Kidney glomerular epithelial cell (primary cell): Measurements from ENCODE around the gene P3R3URF.
"Not testable (repeated sequence)": the region's sequence is repeated elsewhere in the genome, so short reads cannot be mapped to it uniquely, and the experiment has no call there.

Experiments
- DNase-seq: peaks from one replicate; lab custom pipeline; 2025; lab: John Stamatoyannopoulos, UW

Gene P3R3URF

GRCh38 chr1:46176211-46176865 is at the start of gene P3R3URF:
TSS of gene P3R3URF (minus strand) at chr1:46176488. CDS start at chr1:46176471, 17 bp downstream.
- DNase-seq, result no peak

GRCh38 chr1:46224966-46225365 is 48.7 kb upstream of the P3R3URF start:
- DNase-seq, result no peak

- peak; percentile 75 for DNase-seq
These were observed 47.2 kb upstream of the P3R3URF start for GRCh38 chr1:46223472-46223943.

- DNase-seq, result not testable (repeated sequence)
These were observed 46.8 kb upstream of the P3R3URF start for GRCh38 chr1:46223055-46223454.

- DNase-seq, result no peak
These were observed 45.5 kb upstream of the P3R3URF start for GRCh38 chr1:46221749-46222148.

GRCh38 chr1:46220808-46221207 is 44.5 kb upstream of the P3R3URF start:
- DNase-seq, result no peak

- DNase-seq, result no peak
These were observed 43.5 kb upstream of the P3R3URF start for GRCh38 chr1:46219551-46220520.

- DNase-seq, result no peak
These were observed 42.2 kb upstream of the P3R3URF start for GRCh38 chr1:46218443-46218842.

- no peak for DNase-seq
These were observed 39.2 kb upstream of the P3R3URF start for GRCh38 chr1:46215504-46215903.

GRCh38 chr1:46211051-46211450 is 34.8 kb upstream of the P3R3URF start:
- DNase-seq, result no peak

GRCh38 chr1:46210561-46210960 is 34.3 kb upstream of the P3R3URF start:
- no peak for DNase-seq

DNA sequence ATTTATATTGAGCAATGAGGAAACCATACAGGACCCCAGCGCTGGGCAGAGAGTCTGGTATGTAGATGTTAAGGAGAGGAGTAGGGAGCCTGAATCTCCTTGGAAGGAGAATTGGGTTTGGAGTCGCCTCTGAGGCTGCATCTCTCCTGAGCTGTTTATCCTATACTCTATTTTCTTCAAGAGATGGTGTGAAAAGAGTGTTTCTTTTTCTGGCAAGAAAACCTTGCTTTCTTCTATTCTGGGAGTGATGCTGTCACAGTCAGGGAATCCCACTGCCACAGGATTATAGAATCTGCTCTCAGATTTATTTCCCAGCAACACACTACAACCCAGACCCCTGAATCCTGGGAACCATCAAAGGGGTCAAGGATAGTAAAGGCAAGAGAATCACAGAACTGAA is 30.1 kb upstream of the P3R3URF start:
- no peak for DNase-seq

DNA sequence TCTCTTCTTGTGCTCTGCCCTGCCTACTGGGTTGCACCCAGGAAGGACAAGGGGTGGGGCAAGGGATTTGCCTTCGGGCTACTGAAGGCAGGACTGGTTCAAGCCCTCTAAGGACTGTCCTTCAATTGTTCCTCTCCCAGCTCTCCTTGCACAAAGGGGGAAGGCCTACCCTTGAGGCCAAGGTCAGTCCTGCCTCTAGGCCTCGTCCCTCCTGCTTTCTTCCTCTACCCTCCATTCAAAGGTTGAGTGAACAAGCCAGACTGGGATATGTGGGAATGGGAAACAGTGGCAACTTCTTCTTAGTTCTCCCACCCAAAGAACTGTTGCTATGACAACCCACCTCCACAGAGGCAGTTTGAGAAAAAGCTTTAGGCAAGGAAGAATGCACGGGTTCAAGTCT is 29.5 kb upstream of the P3R3URF start:
- DNase-seq, result no peak

DNA sequence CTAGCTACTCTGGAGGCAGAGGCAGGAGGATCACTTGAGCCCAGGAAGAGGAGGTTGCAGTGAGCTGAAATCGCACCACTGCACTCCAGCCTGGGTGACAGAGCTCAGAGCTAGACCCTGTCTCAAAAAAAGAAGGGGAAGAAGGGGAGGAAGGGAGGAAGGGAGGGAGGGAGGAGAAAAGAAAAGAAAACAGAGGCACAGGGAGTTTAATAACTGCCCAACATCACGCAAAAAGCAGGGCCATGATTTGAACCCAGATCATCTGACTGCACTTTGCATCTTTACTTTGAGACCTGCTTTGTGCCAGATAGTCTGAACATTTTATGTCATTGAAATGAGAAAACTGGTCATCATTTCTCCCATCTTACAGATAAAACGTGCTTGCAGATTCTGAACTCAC is 28.9 kb upstream of the P3R3URF start:
- DNase-seq, result no peak

DNA sequence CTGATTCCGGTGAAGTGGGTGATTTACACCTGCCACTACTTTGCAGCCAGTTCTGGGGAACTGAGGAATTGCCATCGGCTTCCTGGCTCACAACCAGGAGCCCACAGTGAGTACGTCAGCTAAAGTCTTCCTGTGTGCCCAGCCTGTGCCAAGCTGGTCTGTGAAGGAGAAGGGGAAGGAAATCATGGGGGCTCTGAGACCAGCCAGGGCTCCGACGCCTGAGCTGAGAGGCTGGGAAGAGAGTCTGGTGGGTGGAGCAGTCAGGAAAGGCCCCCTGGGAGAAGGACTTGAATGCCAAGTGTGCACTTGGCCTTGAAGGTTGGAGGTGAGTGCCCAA is 28.1 kb upstream of the P3R3URF start:
- no peak for DNase-seq

DNA sequence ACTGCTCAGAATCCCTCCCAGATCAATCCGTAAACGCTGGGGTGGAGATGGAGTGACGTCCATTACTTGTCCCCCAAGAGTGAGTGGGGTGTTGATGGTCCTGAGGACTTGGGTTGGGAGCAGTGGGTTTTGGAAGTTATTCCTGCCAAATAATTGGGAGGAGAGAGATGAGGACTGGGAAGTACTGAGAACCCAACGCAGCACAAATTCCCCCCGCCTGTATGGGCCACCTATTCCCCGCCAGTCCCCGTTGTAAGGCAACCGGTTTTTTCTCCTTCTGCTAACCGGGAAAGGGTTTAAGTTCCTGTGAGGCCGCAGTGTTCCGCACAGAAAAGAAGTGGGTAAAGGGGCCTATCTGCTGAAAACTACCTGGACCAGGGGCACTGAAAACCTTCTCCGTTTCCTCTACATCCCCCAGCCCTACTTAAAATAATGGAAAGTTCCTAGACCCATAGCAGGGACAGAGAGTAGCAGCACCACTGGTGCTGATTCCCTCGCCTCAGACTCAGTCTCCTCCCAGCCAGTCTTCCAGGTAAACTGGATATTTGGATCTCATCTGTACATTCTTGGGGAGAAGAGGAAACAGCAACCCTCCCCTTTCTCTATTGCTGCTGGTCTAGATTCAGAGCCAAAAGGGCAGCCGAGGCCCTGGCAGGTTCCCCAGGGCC is 27.6 kb upstream of the P3R3URF start:
- DNase-seq, result no peak

DNA sequence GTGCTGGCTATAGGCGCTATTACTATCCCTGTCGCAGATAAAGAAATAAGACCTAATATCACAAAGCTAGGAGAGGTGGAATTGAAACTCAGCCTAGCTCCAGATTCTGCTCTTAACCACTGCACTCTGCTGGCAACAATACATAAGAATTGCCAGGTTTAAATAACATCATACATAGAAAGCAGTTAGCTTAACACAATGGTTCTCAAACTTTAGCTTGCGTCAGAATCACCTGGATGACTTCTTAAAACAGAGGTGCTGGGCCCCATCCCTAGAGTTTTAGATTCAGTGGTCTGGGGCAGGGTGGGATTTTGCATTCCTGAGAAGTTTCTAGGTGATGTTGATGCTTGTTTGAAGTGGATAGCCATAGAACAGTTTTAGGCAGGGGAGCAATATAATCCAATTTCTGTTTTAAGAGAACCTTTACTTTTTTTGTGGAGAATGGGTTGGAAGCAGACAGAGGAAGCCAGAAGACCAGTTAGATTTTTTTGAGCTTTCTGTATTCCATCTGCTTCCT is 23.0 kb upstream of the P3R3URF start:
- no peak for DNase-seq

DNA sequence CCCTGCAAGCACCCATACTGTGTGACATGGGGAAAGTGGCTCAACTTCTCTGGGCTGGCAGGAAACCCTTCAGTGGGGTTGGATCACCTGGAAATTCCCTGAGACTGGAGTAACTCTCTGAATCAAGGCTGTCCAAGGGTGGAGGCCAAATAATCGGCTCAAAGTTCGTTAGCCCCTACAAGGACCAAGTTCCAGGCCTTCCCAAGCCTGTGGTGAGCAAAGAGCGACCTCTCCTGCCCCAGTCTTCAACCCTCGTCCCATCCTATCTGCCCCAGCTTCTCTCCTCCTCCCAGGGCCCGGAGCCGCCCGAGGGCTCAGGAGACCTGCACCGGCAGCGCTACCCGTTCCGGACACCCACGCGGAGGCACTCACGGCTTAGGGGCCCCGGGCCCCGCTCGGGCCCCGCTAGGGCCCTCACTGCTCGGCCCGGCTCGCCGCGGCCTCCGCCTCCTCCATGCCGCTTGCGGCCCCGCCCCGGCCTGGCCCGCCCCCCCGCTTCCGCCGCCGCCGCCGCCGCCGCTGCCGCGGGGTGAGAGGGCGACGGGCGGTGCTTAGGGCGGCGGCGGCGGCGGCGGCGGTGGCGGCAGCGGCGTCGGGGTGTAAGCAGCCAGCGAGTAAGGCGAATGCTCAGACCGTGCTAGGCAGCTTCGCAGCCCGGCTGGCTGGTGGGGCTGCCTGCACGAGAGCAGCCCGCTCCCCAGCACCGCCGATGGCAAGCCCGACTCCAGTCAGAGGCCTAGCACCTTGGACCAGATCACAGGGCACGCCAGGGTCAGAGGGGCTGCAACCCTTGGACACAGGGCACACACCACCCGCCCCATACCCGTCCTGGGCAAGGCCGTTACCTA is 21.9 kb upstream of the P3R3URF start, which contains the start of gene POMGNT1:
POMGNT1 (minus strand) TSS at position 471 of the 848 bp plus-strand sequence. CDS start 613 bp downstream, outside the sequence.
- no peak for DNase-seq

- DNase-seq, result no peak
These were observed 21.3 kb upstream of the P3R3URF start for GRCh38 chr1:46197560-46197963.

DNA sequence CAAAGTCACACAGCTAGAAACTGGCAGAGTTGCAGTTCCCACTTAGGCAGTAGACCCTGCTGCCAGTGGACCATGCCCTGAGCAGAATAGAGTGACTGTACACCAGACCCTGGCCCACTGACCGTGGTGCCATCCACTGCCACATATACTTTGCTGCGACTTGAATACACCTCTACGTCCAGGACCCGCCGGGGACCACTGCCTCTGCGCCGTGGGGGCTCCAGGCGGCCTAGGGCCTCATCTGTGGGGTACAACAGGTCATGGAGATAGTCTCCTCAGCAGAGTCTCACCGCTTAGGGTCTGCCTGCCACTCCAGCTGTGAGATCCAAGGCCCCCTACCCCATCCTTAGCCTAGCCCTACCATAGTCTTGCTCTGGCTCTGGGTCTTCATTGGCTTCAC is 20.3 kb upstream of the P3R3URF start:
- DNase-seq, result no peak

DNA sequence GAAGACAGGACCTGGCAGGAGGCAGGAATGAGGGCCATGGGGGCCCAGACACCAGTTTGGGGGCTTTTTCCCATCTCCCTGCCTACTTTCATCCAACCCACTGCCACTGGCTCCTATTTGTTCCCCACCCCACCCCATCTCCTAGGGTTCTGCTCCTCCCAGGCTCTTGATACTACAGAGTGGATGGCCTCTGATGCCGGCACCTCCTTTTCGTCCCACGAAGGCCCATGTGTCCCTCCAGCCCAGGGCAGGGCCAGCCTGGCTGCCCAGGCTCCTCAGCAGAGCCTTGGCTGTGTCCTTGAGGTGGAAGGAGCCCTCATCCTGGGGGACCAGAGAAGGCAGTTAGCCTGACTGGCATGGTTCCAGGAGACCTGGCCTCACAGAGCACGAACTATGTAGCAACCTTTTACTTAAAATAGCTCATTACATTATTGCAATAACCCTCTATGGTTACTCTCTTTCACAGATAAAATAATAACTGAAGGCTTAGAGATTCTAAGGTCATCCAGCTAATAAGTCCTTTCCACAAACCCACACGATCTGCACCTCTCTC is 18.4 kb upstream of the P3R3URF start:
- DNase-seq, result no peak
